ENCODE data around the gene RPAP3.

DNA sequence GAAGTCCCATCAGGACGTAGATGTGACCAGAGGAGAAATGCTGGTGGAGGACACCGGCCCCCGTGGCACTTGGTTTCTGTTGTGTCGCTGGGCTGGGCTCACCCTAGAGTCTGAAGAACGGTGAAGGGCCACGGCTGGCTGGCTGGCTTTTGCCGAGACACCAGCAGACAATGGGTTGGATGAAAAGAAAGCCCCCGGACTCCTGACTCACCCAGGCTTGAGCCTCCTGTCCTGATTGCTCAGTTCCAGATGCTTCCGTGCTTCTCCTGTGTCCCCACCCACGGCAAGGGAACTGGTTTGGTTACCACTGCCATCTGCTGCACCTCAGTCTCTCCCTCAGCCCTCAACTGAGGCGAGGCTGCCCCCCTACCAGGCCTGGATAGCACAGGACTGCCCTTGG lies 29.8 kb upstream of the RPAP3 start:
- no peak for TF ChIP-seq POLR2A (IDR thresholded peaks at IDR 0.05; ENCODE audit: low read length)
- no peak for TF ChIP-seq GATA1 (IDR thresholded peaks at IDR 0.05; ENCODE audit: low read depth, low read length)

All from erythroblast (primary cell).